ENCODE measurements around the gene FECH. TPM values are rescaled to one million over a fixed set of nuclear protein-coding genes. Genes with fewer than 3 reads are reported as not detected.

FECH gene
- total and polyA plus RNA-seq, 10 of the 15 experiments (the other 5 are each of a cell fraction or from before 2014, with no cell fraction given), result 9.9 to 50.0 (median 30.1) TPM

GRCh38 chr18:57575542-57575941 is 11.0 kb downstream of the FECH start:
- Histone ChIP-seq H3K9ac (ENCODE audit: control insufficient read depth, insufficient read depth, low read length) (no peak overlapping the region), H4K20me1 (ENCODE audit: control insufficient read depth, insufficient read depth) (no peaks in the 10 kb centered on the region), H3K27me3 (replicated peaks in 1 of 2; ENCODE audit: control insufficient read depth in 2 of 2, insufficient read depth in 2 of 2, low read length in 1 of 2) (no peaks in the 10 kb centered on the region), H2AFZ (ENCODE audit: control insufficient read depth, low read depth, low read length) (no peak overlapping the region), H3K27ac (ENCODE audit: control insufficient read depth, insufficient read depth) (no peak overlapping the region), H3K36me3 (ENCODE audit: control insufficient read depth in 2 of 2, insufficient read depth in 2 of 2, low read length in 1 of 2) (peaks cover 0 to 8% of the 10 kb centered on the region in 2 experiments; a peak in 1 of 4 replicates), H3K9me3 (replicated peaks; ENCODE audit: control insufficient read depth, insufficient read depth, low read length) (no peaks in the 10 kb centered on the region), H3K4me2 (ENCODE audit: control insufficient read depth, insufficient read depth) (no peak overlapping the region), H3K4me1 (ENCODE audit: control insufficient read depth, insufficient read depth, low read length) (peaks cover 9% of the 10 kb centered on the region), H3K79me2 (ENCODE audit: control insufficient read depth, insufficient read depth, low read length) (no peaks in the 10 kb centered on the region), H3K4me3 (no peak overlapping the region)
- in situ Hi-C loops (cut with MboI) (no loop called here), intact Hi-C loops (cut with micrococcal nuclease; ENCODE audit: unreplicated experiment) (no loop called here)
- no TSS peak for BruUV-seq (replicated peaks)
- 70% methylated on average over 6 of the region's 6 CpGs for WGBS (ENCODE audit: insufficient coverage, insufficient replicate concordance, low lambda C conversion rate, missing lambda C conversion rate)
- POLR2A ChIA-PET, result no interaction called here
- ATAC-seq, result no peak
- FAIRE-seq, result no peak
- SMC1A ChIA-PET (ENCODE audit: uncharacterized antibody, unreplicated experiment), result no interaction called here
- TF ChIP-seq POU2F2 (IDR thresholded peaks at IDR 0.05; ENCODE audit: borderline replicate concordance, low read depth, low read length) (no peak), YY1 (IDR thresholded peaks at IDR 0.05; ENCODE audit: low read depth, low read length) (no peak), RAD51 (IDR thresholded peaks at IDR 0.05) (no peak), POLR2AphosphoS2 (IDR thresholded peaks at IDR 0.05; ENCODE audit: low read depth, low read length) (no peak), ATF7 (IDR thresholded peaks at IDR 0.05; ENCODE audit: low read depth) (no peak), NRF1 (conservative IDR thresholded peaks at IDR 0.05; ENCODE audit: low read depth, low read length) (no peak), IRF3 (IDR thresholded peaks at IDR 0.05) (no peak), IRF4 (IDR thresholded peaks at IDR 0.05; ENCODE audit: low read depth, low read length) (no peak), STAT3 (IDR thresholded peaks at IDR 0.05; ENCODE audit: low read depth, low read length) (no peak)
- RAD21 ChIA-PET (ENCODE audit: unreplicated experiment), result no interaction called here
- no peak for DNase-seq (ENCODE audit: low read depth, low spot score)
- CTCF ChIA-PET, result interaction anchor here (0.9 kb wide), 1 partner anchor 13 kb away, joined by 4 read pairs; no protein-coding TSS in a partner anchor

Measured in GM12878 (cell line).